Measurements from ENCODE around the gene FRMD5.

DNA sequence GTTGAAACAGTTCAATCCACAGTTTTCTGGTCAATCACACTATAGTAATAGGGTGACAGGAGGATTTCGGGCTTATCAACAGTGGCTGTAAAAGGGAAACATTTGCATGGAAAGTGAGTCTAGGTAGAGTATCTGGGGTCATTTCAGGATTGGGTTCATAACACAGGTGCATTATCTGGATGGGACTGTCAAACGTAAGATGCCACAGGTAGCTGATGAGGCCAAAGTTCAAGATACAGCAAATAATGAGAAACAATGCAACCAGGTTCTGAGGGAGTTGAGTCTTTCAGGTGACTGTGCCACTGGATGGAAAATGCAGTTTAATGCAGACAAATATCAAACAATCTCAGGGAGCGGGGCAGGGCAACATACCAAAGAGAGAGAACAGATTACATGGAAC is 306.0 kb downstream of the FRMD5 start:
- no peak for TF ChIP-seq EZH2 (IDR thresholded peaks at IDR 0.05; ENCODE audit: borderline replicate concordance, insufficient read depth, low read length, poor library complexity, severe bottlenecking)
- TF ChIP-seq, protein P1, sequence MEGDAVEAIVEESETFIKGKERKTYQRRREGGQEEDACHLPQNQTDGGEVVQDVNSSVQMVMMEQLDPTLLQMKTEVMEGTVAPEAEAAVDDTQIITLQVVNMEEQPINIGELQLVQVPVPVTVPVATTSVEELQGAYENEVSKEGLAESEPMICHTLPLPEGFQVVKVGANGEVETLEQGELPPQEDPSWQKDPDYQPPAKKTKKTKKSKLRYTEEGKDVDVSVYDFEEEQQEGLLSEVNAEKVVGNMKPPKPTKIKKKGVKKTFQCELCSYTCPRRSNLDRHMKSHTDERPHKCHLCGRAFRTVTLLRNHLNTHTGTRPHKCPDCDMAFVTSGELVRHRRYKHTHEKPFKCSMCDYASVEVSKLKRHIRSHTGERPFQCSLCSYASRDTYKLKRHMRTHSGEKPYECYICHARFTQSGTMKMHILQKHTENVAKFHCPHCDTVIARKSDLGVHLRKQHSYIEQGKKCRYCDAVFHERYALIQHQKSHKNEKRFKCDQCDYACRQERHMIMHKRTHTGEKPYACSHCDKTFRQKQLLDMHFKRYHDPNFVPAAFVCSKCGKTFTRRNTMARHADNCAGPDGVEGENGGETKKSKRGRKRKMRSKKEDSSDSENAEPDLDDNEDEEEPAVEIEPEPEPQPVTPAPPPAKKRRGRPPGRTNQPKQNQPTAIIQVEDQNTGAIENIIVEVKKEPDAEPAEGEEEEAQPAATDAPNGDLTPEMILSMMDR (IDR thresholded peaks at IDR 0.05; ENCODE audit: poor library complexity, severe bottlenecking), result no peak
- TF ChIP-seq, protein P2, sequence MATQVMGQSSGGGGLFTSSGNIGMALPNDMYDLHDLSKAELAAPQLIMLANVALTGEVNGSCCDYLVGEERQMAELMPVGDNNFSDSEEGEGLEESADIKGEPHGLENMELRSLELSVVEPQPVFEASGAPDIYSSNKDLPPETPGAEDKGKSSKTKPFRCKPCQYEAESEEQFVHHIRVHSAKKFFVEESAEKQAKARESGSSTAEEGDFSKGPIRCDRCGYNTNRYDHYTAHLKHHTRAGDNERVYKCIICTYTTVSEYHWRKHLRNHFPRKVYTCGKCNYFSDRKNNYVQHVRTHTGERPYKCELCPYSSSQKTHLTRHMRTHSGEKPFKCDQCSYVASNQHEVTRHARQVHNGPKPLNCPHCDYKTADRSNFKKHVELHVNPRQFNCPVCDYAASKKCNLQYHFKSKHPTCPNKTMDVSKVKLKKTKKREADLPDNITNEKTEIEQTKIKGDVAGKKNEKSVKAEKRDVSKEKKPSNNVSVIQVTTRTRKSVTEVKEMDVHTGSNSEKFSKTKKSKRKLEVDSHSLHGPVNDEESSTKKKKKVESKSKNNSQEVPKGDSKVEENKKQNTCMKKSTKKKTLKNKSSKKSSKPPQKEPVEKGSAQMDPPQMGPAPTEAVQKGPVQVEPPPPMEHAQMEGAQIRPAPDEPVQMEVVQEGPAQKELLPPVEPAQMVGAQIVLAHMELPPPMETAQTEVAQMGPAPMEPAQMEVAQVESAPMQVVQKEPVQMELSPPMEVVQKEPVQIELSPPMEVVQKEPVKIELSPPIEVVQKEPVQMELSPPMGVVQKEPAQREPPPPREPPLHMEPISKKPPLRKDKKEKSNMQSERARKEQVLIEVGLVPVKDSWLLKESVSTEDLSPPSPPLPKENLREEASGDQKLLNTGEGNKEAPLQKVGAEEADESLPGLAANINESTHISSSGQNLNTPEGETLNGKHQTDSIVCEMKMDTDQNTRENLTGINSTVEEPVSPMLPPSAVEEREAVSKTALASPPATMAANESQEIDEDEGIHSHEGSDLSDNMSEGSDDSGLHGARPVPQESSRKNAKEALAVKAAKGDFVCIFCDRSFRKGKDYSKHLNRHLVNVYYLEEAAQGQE (IDR thresholded peaks at IDR 0.05; ENCODE audit: borderline replicate concordance), result no peak
- TF ChIP-seq TAF1 (IDR thresholded peaks at IDR 0.05; ENCODE audit: low read depth), result no peak
- no peak for TF ChIP-seq EP300 (conservative IDR thresholded peaks at IDR 0.05; ENCODE audit: poor library complexity, severe bottlenecking)
- no peak for TF ChIP-seq POLR2AphosphoS5 (IDR thresholded peaks at IDR 0.05)
- no peak for TF ChIP-seq MXI1 (conservative IDR thresholded peaks at IDR 0.05; ENCODE audit: poor library complexity, severe bottlenecking)

Measured in neural cell (in vitro differentiated cells).